Endothelial cell of umbilical vein (primary cell): Measurements from ENCODE around the gene IZUMO3. TPM values are rescaled to one million over a fixed set of nuclear protein-coding genes. Genes with fewer than 3 reads are reported as not detected.

Experiments
- BruUV-seq: library from RNA; stranded (reverse); fragments of 400-500 nt; replicated peaks from 2 replicates; lab custom pipeline; 2021; lab: Mats Ljungman, UMichigan
- CTCF ChIA-PET: fragments of 300-600, 350-600 bp; sonication (Branson Sonifier 250); formaldehyde crosslinking; loops from one replicate; lab custom pipeline; 2021; ENCODE audit warnings: antibody characterized with exemption, inconsistent platforms; lab: Charles Lee
- POLR2A ChIA-PET: fragments of 300-600, 350-600 bp; sonication (Branson Sonifier 250); formaldehyde crosslinking; loops from one replicate; lab custom pipeline; 2021; ENCODE audit warnings: antibody characterized with exemption, inconsistent platforms; lab: Charles Lee
- DNase-seq: peaks from one replicate; pipeline ENCODE4 v3.0.0-alpha.2; 2011; ENCODE audit warnings: low read depth, low spot score
- FAIRE-seq: peaks from 2 replicates; lab custom pipeline; 2011; peaks lifted over from hg19 to GRCh38; lab: Jason Lieb, UNC
- H2AFZ ChIP-seq: 2 replicates; pipeline ENCODE4 v1.6.0; 2012; ENCODE audit warnings: low read depth, low read length, control low read depth, inconsistent platforms
- H3K27ac ChIP-seq: 2 replicates; pipeline ENCODE4 v1.5.1; 2011; ENCODE audit warnings: low read depth, mild to moderate bottlenecking, control low read depth, low read length, moderate library complexity; ENCODE audit not compliant: insufficient read depth
- H3K27me3 ChIP-seq, 2 experiments: 2 replicates each; pipeline versions ENCODE4 v1.6.0 to v1.6.1; 2011; ENCODE audit warnings: low read length in 2 of 2, mixed read lengths in 1 of 2; ENCODE audit not compliant: control insufficient read depth in 2 of 2, insufficient read depth in 2 of 2
- H3K36me3 ChIP-seq, 2 experiments: 2 replicates in 1 of 2; 3 replicates in 1 of 2; pipeline ENCODE4 v1.5.1; 2011; ENCODE audit warnings: low read length in 2 of 2, mild to moderate bottlenecking in 1 of 2, moderate library complexity in 1 of 2; ENCODE audit not compliant: control insufficient read depth in 2 of 2, insufficient read depth in 2 of 2; ENCODE audit errors: extremely low read depth in 1 of 2
- H3K4me1 ChIP-seq: 3 replicates; pipeline ENCODE4 v1.5.1; 2011; ENCODE audit warnings: mild to moderate bottlenecking, low read length; ENCODE audit not compliant: control insufficient read depth, insufficient read depth; ENCODE audit errors: extremely low read depth
- H3K4me2 ChIP-seq: 2 replicates; pipeline ENCODE4 v1.6.1; 2011; ENCODE audit warnings: low read length, control low read depth, mixed read lengths; ENCODE audit not compliant: insufficient read depth
- H3K4me3 ChIP-seq, 3 experiments: fragments of 200-600 bp in 1 of 3; sonication (generic), shearing (Covaris generic) in 1 of 3; replicated peaks in 1 of 3; 2 replicates each; pipeline ENCODE4 v1.5.1; 2011 to 2016; ENCODE audit warnings: control low read depth in 3 of 3, low read length in 3 of 3, mild to moderate bottlenecking in 2 of 3, inconsistent platforms in 1 of 3, low read depth in 1 of 3, moderate library complexity in 1 of 3; ENCODE audit not compliant: insufficient read depth in 1 of 3
- H3K79me2 ChIP-seq: 2 replicates; pipeline ENCODE4 v1.6.0; 2012; ENCODE audit warnings: low read length, inconsistent platforms; ENCODE audit not compliant: control insufficient read depth, insufficient read depth
- H3K9ac ChIP-seq: replicated peaks from 2 replicates; pipeline ENCODE3; 2011; ENCODE audit warnings: low read length, control low read depth; ENCODE audit not compliant: insufficient read depth; ENCODE audit errors: extremely low read depth
- H3K9me1 ChIP-seq: replicated peaks from 3 replicates; pipeline ENCODE4 v1.6.0; 2011; ENCODE audit warnings: mild to moderate bottlenecking, low read length; ENCODE audit not compliant: control insufficient read depth, insufficient read depth; ENCODE audit errors: extremely low read depth
- H3K9me3 ChIP-seq: replicated peaks from 2 replicates; pipeline ENCODE4 v1.5.1; 2012; ENCODE audit warnings: low read length, inconsistent platforms; ENCODE audit not compliant: control insufficient read depth, insufficient read depth
- H4K20me1 ChIP-seq: replicated peaks from 2 replicates; pipeline ENCODE3; 2011; ENCODE audit warnings: mild to moderate bottlenecking, low read length; ENCODE audit not compliant: control insufficient read depth, insufficient read depth; ENCODE audit errors: extremely low read depth
- CTCF ChIP-seq, 2 donors: IDR thresholded peaks; 1 replicate in 1 of 2; 2 replicates in 1 of 2; pipeline ENCODE4 v1.5.1; 2011; ENCODE audit warnings: low read length in 2 of 2, mild to moderate bottlenecking in 2 of 2, moderate library complexity in 2 of 2, control low read depth in 1 of 2, inconsistent platforms in 1 of 2, low read depth in 1 of 2; ENCODE audit not compliant: insufficient read depth in 1 of 2; ENCODE audit errors: extremely low read depth in 1 of 2
- EZH2 ChIP-seq: IDR thresholded peaks from 2 replicates; pipeline ENCODE4 v1.6.1; 2012; ENCODE audit warnings: borderline replicate concordance, low read depth, mild to moderate bottlenecking, moderate library complexity, low read length, inconsistent platforms; ENCODE audit not compliant: severe bottlenecking
- FOS ChIP-seq: IDR thresholded peaks from 2 replicates; pipeline ENCODE4 v1.6.1; 2011; ENCODE audit warnings: mild to moderate bottlenecking, low read length, moderate library complexity, borderline replicate concordance; ENCODE audit not compliant: insufficient read depth
- GATA2 ChIP-seq: IDR thresholded peaks from 2 replicates; pipeline ENCODE4 v1.7.0; 2011; ENCODE audit warnings: low read depth, mild to moderate bottlenecking, moderate library complexity, mixed read lengths, low read length; ENCODE audit not compliant: insufficient read length, insufficient read depth
- JUN ChIP-seq: IDR thresholded peaks from 2 replicates; pipeline ENCODE4 v1.6.1; 2011; ENCODE audit warnings: borderline replicate concordance, low read depth; ENCODE audit not compliant: insufficient read length, insufficient read depth
- MYC ChIP-seq: IDR thresholded peaks from one replicate; pipeline ENCODE4 v1.6.1; 2011; ENCODE audit warnings: mild to moderate bottlenecking, low read depth, low read length
- POLR2A ChIP-seq: IDR thresholded peaks from 2 replicates; pipeline ENCODE4 v1.6.1; 2012; ENCODE audit warnings: low read depth, mild to moderate bottlenecking, control low read depth, low read length
- POLR2AphosphoS5 ChIP-seq: IDR thresholded peaks from 2 replicates; pipeline ENCODE4 v1.6.1; 2012; ENCODE audit warnings: low read depth, mild to moderate bottlenecking, control low read depth, low read length, moderate library complexity; ENCODE audit not compliant: insufficient read depth
- dilution Hi-C: fragments of 300-500 bp; cut with MboI; formaldehyde crosslinking; loops from one replicate; pipeline ENCODE4 v1.15.0; 2019; ENCODE audit warnings: low sequenced_read_pairs; ENCODE audit not compliant: extremely low pct_ligation_motif_present
- intact Hi-C: fragments of 100-400 bp; cut with micrococcal nuclease; formaldehyde crosslinking; loops from one replicate; pipeline ENCODE4 v1.10.0; 2022
- polyA plus RNA-seq, 4 experiments: library from polyadenylated mRNA; depleted of rRNA in 3 of 4; stranded (reverse) in 3 of 4; unstranded in 1 of 4; fragments of >200 nt; gene quantifications; 2 replicates each; pipeline versions ENCODE4 v1.2.1 to v1.2.3, GENCODE V29; 2011 to 2012; ENCODE audit warnings: missing spikeins in 1 of 4
- total RNA-seq: library from RNA; stranded (reverse); gene quantifications from 2 replicates; pipeline ENCODE4 v1.2.3, GENCODE V29; 2021
- TF ChIP-seq, protein P1 (sequence below): IDR thresholded peaks from 2 replicates; pipeline ENCODE4 v1.6.1; 2011; ENCODE audit not compliant: insufficient read depth, insufficient read length

IZUMO3 gene
- total and polyA plus RNA-seq, 2 donors (not counting 3 experiments of a cell fraction or from before 2014, with no cell fraction given), result not detected

DNA sequence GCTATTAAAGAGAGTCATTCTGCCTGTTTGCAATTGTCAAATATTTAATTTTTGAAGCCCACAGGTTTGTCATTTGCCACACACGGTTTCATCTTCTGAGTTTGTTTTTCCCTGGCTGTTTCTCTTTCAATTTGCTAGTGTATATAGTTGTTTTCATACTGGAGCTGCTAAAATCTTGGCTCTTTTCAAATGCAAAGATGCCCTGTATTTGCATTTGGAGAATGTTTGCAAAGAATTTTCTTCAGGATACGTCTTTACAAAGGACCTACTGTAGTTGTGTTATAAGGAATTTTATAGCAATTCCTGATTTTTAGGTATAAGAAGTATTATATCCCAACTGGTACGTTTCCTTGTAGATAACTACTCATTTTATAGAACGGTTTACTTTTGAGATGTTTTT, 48.0 kb downstream of the IZUMO3 start:
- no TSS peak for BruUV-seq
- H3K4me3 ChIP-seq, result no peak overlapping the region
- POLR2A ChIA-PET, result no interaction called here
- H3K9me1 ChIP-seq, result no peaks in the 10 kb centered on the region
- no peaks in the 10 kb centered on the region for H3K36me3 ChIP-seq
- no peak for DNase-seq
- H3K9ac ChIP-seq, result no peak overlapping the region
- no peaks in the 10 kb centered on the region for H4K20me1 ChIP-seq
- H3K79me2 ChIP-seq, result no peaks in the 10 kb centered on the region
- TF ChIP-seq FOS, result no peak
- no peak for TF ChIP-seq POLR2AphosphoS5
- TF ChIP-seq CTCF (IDR thresholded peaks at IDR 0.05; ENCODE audit: extremely low read depth in 1 of 2, insufficient read depth in 1 of 2, low read depth in 1 of 2, low read length in 2 of 2), result no peak
- no peak for TF ChIP-seq MYC
- no peak for TF ChIP-seq EZH2
- TF ChIP-seq JUN, result no peak
- TF ChIP-seq, protein P1, sequence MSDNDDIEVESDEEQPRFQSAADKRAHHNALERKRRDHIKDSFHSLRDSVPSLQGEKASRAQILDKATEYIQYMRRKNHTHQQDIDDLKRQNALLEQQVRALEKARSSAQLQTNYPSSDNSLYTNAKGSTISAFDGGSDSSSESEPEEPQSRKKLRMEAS, result no peak
- no peak for TF ChIP-seq GATA2
- TF ChIP-seq POLR2A, result no peak
- no peaks in the 10 kb centered on the region for H3K9me3 ChIP-seq
- intact Hi-C loops (no loop called here), dilution Hi-C loops (no loop called here)
- H2AFZ ChIP-seq, result no peak overlapping the region
- no peak overlapping the region for H3K27ac ChIP-seq
- FAIRE-seq, result no peak
- H3K27me3 ChIP-seq, result no peaks in the 10 kb centered on the region
- CTCF ChIA-PET, result no interaction called here
- no peaks in the 10 kb centered on the region for H3K4me1 ChIP-seq
- H3K4me2 ChIP-seq, result no peak overlapping the region
